GM18873 (cell line): Measurements from ENCODE around the gene CDC25B.
"Not testable (repeated sequence)": the region's sequence is repeated elsewhere in the genome, so short reads cannot be mapped to it uniquely, and the experiment has no call there.

Source experiments
- ATAC-seq: cut with Tn5 transposase; IDR thresholded peaks from one replicate; pipeline ENCODE4 v1.9.1; 2021; ENCODE audit warnings: mild to moderate bottlenecking, moderate library complexity, moderate number of reproducible peaks; ENCODE audit not compliant: unreplicated experiment, low FRiP score

The CDC25B gene

GRCh38 chr20:3784216-3784853 is 11.8 kb upstream of the CDC25B start:
- no peak for ATAC-seq

- ATAC-seq = no peak
Measured at GRCh38 chr20:3784863-3785239, 11.3 kb upstream of the CDC25B start.

- no peak for ATAC-seq
Measured at GRCh38 chr20:3785240-3786125, 10.6 kb upstream of the CDC25B start.

DNA sequence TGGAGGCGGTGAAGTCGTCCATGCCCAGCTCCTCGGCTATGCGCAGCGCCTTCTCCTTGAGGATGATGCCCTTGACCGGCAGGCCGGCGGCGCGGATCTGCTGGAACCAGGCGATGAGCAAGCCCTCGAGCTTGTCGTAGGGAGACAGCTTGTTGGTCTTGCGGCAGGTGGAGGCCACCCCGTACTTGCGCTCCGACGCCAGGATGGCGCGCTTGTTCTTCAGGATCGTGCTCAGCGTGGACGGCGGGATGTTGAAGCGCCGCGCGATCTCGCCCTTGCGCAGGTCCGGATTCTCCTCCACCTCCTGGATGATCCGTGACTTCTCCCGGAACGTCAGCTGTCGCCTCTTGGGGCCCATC is 10.0 kb upstream of the CDC25B start:
- no peak for ATAC-seq

- ATAC-seq = peak; percentile 65
Measured at GRCh38 chr20:3786665-3787323, 9.3 kb upstream of the CDC25B start, which contains the start of gene CENPB. TSS of gene CENPB (minus strand) at chr20:3786740. CDS start at chr20:3786483, 257 bp downstream.

- no peak for ATAC-seq
Measured at GRCh38 chr20:3787324-3788014, 8.6 kb upstream of the CDC25B start.

- ATAC-seq = no peak
Measured at GRCh38 chr20:3788685-3789155, 7.4 kb upstream of the CDC25B start.

- ATAC-seq = not testable (repeated sequence)
Measured at GRCh38 chr20:3789201-3789600, 6.9 kb upstream of the CDC25B start.

GRCh38 chr20:3794168-3794567 is 1.9 kb upstream of the CDC25B start:
- ATAC-seq = not testable (repeated sequence)

DNA sequence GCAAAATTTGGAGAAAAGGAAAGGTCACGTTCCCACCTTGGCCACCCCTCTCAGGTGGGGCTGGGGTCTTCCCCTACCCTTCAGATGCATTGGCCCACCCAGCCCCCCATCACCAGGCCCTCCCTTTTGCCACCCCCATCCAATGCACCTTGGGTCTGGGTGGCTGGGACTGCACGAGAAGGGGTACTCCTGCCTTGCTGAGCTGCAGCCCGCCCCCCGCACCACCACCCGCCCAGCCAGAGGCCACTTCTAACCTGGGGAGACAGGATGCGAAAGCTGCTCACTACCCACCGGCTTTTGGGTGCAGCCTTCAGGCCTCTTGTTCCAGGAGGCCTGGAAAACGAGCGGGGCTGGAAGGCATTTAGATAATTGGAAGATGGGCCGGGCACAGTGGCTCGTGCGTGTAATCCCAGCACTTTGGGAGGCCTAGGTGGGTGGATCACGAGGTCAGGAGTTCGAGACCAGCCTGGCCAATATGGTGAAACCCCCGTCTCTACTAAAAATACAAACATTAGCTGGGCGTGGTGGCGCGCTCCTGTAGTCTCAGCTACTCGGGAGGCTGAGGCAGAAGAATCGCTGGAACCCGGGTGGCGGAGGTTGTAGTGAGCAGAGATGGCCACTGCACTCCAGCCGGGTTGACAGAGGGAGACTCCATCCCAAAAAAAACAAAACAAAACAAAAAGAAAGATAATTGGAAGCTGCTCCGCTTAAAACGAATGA is 1.2 kb upstream of the CDC25B start:
- no peak for ATAC-seq

DNA sequence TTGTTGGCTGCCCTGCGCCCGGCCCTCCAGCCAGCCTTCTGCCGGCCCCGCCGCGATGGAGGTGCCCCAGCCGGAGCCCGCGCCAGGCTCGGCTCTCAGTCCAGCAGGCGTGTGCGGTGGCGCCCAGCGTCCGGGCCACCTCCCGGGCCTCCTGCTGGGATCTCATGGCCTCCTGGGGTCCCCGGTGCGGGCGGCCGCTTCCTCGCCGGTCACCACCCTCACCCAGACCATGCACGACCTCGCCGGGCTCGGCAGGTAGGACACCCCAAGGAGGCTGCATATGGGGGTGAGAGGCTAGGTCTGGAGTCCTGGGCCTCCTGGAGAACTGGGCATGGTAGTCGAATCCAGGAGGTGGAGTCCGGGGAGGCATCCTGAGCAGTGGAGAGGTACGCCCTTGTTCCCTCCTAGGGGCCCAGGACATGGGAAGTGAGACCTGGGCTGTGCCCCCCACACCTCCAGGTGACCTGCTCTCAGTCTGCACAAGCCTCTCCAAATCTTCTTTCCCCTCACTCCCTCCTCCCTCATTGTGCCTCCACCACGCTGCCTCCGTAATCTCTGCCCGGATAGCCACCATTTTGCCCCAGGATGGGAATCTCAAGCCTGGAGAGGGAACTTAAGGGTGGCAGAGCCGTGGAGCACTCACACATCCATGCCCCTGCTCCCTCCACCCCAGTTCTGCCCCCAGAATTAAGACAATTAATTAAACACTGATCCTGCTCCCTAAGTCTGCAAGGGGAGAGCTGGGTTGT is 541 bp downstream of the CDC25B start:
- no peak for ATAC-seq

GRCh38 chr20:3797226-3797545 is 1.1 kb downstream of the CDC25B start:
- ATAC-seq = no peak

DNA sequence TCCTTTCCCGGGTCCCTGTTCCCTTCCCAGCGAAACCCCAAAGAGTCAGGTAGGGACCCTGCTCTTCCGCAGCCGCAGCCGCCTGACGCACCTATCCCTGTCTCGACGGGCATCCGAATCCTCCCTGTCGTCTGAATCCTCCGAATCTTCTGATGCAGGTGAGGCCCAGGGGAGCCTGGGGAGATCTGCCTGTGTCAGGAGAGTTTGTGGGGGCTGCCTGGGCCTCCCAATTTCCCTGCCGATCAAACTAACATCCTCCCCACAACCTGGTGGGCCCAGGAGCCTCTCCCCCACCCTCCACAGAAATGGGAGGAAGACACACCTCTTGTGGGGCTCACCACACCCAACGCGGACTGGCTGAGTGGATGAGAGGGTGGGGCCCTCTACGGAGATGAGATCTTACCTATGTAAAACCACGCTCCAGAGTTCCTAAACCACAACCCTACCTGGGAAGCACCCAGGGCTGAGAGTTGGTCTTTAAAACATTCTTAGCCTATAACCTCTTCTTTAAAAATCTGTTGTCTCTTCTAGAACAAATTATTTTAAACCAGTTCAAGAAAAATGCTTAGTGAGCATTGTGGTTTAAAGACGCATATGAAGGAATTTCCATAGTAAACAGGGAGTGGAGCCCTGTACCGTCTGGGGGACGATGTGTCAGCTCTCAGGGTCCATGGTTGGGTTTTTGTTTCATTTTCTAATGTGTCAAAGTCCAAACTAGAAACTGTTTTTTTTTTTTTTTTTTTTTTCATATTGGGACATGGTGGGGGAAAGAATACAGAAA is 1.7 kb downstream of the CDC25B start:
- no peak for ATAC-seq

DNA sequence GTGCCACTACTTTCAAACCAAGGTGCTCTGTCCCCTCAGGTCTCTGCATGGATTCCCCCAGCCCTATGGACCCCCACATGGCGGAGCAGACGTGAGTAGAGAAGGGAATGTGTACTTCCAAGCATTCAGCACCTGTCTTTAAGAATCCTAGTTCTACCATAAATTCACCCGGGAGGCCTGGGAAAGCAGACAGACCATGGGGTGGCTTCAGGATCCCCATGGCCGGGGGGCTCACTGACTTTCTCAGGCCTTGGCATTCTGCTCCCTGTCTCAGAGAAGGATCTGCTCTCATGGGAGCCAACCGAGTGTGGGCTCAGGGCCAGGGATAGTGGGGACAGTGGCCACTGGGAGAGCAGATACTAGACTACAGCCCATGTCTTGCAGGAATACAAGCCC is 2.3 kb downstream of the CDC25B start:
- ATAC-seq = no peak

DNA sequence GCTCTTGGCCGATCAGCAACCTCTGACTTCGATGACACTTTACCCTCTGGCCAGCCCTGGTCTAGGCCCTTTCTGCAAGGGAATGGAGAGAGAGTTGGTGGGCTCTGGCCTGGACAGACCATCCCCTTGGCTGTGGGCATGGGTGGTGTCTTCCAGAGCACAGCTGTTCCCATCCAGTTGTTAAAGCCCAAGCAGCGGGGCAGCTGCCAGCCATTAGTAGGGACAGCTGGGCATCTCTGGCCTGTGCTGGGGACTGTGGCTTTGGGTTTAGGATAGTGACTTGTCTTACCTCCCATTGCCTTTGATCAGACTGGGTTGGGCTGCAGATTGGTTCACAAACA is 2.8 kb downstream of the CDC25B start:
- ATAC-seq = no peak

DNA sequence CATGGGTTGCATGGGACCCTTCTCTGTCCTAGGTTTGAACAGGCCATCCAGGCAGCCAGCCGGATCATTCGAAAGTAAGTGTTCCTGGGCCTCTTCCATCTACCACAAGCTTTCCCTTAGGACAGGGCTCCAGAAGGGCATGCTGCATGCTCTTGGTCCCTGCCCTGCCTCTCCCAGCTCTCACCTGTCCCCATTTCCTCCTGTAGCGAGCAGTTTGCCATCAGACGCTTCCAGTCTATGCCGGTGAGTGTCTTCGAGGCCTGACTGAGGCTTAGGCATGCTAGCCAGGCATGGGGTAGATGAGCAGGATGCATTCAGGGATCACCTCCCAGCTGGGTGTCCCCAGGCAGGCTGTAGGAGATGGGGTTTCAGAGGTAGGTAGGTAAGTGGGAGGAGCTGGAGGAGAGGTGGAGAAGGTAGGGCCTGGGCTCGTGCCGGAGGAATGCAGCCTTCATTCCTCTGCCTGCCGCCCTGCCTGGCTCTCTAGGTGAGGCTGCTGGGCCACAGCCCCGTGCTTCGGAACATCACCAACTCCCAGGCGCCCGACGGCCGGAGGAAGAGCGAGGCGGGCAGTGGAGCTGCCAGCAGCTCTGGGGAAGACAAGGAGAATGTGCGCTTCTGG is 4.3 kb downstream of the CDC25B start:
- ATAC-seq = no peak

DNA sequence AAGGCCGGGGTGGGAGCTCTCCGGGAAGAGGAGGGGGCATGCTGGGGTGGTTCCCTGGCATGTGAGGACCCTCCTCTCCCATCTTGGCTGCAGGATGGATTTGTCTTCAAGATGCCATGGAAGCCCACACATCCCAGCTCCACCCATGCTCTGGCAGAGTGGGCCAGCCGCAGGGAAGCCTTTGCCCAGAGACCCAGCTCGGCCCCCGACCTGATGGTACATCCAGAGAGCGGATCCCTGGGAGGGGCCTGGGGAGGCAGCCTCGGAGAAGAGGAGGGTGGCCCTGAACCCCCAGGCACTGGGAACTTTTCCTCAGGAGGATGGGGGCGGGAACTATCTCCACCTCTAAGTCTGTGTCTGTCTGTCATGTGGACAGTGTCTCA is 4.8 kb downstream of the CDC25B start:
- no peak for ATAC-seq

- no peak for ATAC-seq
Measured at GRCh38 chr20:3801299-3801698, 5.2 kb downstream of the CDC25B start.
